ENCODE measurements around the gene PPP1R3G.

- TF ChIP-seq POLR2A (IDR thresholded peaks at IDR 0.05; ENCODE audit: low read length) (no peak), GATA1 (IDR thresholded peaks at IDR 0.05; ENCODE audit: low read depth, low read length) (no peak)
These were observed 27.1 kb downstream of the PPP1R3G start for GRCh38 chr6:5112066-5112799.
